Measurements from ENCODE around the gene CARS2.

GRCh38 chr13:110638814-110639806 is 66.8 kb downstream of the CARS2 start:
- TF ChIP-seq POLR2AphosphoS5 (IDR thresholded peaks at IDR 0.05; ENCODE audit: low read depth) (no peak), CTCF (conservative IDR thresholded peaks at IDR 0.05; ENCODE audit: low read depth in 2 of 2) (no peak), ETS1 (IDR thresholded peaks at IDR 0.05) (no peak), EZH2 (IDR thresholded peaks at IDR 0.05; ENCODE audit: low read depth, unreplicated experiment) (no peak), CREB1 (CRISPR knock-in tag; IDR thresholded peaks at IDR 0.05; ENCODE audit: low read depth) (no peak), ZNF331 (CRISPR knock-in tag; IDR thresholded peaks at IDR 0.05; ENCODE audit: low read depth) (no peak), REST (IDR thresholded peaks at IDR 0.05; ENCODE audit: unreplicated experiment) (no peak), EZH2phosphoT487 (IDR thresholded peaks at IDR 0.05; ENCODE audit: unreplicated experiment) (no peak), NANOG (IDR thresholded peaks at IDR 0.05; ENCODE audit: borderline replicate concordance) (no peak), JUNB (IDR thresholded peaks at IDR 0.05; ENCODE audit: unreplicated experiment) (no peak)

All from GM23338 (cell line).